GM21390 (cell line): ENCODE data around the gene NABP2.
A peak's percentile ranks its signal among the peaks of the same experiment; 100 is the strongest.

Source experiments
- ATAC-seq: cut with Tn5 transposase; IDR thresholded peaks from one replicate; pipeline ENCODE4 v1.9.1; 2021; ENCODE audit not compliant: unreplicated experiment

Gene NABP2

GRCh38 chr12:56212361-56212760 is 11.8 kb upstream of the NABP2 start:
- no peak for ATAC-seq

- ATAC-seq: no peak
Observed at GRCh38 chr12:56213878-56214277, 10.3 kb upstream of the NABP2 start.

- no peak for ATAC-seq
Observed at GRCh38 chr12:56216461-56216860, 7.7 kb upstream of the NABP2 start.

GRCh38 chr12:56219840-56220239 is 4.3 kb upstream of the NABP2 start:
- ATAC-seq: no peak

- ATAC-seq: no peak
Observed at GRCh38 chr12:56220611-56221231, 3.4 kb upstream of the NABP2 start.

GRCh38 chr12:56221232-56221756 is 2.8 kb upstream of the NABP2 start:
- ATAC-seq: peak; percentile 3

- ATAC-seq: peak; percentile 80
Observed at GRCh38 chr12:56221757-56222530, 2.2 kb upstream of the NABP2 start, which contains the start of gene RNF41. Gene RNF41, minus strand, starts transcription at chr12:56221922. Its CDS starts 7,875 bp downstream, at chr12:56214047.

DNA sequence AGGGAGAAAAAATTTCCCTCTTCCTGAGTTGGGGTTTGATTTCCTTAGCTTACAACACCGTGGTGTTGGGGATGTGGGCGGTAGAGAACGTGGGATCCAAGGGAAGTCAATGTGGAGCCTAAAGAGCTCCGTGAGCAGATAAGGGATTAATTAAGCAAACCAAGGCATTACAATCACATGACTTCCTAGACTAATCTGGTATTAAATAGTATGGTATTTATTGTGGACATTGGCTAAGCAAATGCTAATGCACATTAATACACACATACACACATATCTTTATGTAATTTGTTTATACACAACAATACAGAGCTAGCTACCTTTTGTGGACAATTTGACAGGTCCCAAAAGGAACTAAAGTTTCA is 1.6 kb upstream of the NABP2 start:
- no peak for ATAC-seq

- ATAC-seq: no peak
Observed at GRCh38 chr12:56223571-56224101, 506 bp upstream of the NABP2 start.

DNA sequence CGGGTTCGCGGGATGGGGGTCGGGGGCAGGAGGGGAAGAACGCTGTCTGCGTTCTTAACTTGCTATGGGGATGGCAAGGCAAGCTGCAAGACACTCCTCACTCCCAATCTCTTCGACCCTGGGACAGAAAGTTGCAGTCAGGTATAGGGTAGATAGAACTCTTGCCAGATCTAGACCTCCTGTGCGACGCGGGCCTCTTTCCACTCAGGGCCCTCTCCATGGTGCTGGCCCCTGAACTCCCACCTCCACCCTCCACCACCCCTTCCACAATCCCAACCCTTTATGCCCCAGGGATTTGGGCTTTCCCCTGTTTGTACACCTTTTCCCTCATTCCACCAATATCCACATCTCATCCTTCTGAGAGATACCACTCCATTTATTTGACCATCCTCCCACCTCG is 812 bp downstream of the NABP2 start:
- ATAC-seq: no peak

DNA sequence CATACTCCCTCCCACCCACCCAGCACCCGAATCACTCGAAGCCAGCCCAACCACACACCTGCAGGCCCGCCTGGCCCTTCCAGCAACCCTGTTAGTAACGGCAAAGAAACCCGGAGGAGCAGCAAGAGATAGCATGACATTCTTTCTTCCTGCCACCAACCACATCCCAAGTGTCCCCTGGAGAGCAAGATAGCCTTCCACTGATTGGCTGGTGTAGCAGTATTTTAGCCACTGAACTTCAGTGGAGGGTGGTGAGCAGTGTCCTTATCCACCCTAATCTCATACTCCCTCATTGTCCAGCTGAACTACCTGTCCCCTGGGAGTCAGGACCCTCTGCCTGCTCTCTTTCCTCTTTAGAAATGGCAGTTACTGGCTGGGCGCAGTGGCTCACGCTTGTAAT is 4.9 kb downstream of the NABP2 start:
- ATAC-seq: no peak

DNA sequence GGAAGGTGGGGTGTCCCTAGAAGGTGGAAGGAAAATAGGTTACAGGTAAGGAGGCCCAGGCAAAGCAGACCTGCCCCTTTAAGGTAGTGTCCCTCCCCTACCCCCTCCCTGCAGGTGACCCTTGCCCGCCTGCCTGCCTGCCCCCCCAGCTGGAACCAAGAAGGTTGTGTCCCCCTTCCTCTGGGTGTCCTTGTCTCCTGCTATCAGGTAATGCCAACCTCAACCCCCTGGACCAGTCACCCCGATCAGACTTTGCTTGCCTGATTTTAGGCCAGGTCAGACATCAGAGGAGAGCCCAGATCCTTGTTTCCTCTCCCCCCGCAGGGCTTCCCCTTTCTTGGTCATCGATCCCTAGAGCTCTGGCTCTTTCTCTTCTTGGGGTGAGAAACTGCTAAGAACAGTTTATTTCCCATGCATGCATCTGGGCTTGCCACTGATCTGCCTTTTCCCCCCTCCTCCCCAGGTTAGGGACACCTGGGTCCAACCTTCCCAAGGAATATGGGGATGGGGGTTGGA is 5.8 kb downstream of the NABP2 start, which contains the start of gene SLC39A5:
TSS of gene SLC39A5 (plus strand) at position 136 of the 516 bp plus-strand sequence. CDS start 1,224 bp downstream, outside the sequence.
- no peak for ATAC-seq

DNA sequence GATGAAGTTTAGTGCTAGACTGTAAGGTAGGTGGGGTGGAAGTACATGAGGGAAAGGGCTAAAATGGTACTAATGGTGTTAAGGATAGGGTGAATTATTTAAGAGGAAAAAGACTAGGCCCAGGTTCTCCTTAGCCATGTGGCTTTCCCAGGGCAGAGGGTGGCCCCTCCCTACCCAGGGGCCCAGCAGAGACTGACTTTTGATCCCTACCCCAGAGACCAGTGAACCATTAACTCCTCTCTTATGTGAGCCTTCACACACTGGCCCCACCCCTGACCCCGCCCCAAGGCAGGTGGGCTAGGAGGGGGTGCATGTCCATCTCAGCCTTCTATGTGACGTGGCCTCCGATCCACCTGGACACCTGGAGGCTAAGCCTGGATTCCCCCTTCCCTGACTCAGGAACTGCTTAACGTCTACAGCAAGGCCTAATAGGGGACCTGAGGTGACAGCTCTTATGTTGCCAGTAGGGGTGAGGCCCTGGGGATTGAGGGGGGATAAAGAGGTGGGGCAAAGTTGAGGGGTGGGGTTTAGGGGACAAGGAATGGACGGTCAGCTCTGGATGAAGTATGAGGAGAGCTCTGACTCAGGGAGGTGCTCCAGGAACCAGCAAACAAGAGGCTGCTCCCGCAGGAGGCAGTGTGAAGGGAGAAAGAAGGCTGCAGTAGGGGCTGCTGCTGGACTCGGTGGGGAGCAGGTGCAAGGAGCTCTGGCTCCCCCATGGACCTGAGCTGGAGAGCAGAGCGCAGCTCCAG is 6.5 kb downstream of the NABP2 start:
- ATAC-seq: no peak

- no peak for ATAC-seq
Observed at GRCh38 chr12:56231184-56231582, 7.0 kb downstream of the NABP2 start.

GRCh38 chr12:56234746-56235436 is 10.7 kb downstream of the NABP2 start:
- no peak for ATAC-seq

DNA sequence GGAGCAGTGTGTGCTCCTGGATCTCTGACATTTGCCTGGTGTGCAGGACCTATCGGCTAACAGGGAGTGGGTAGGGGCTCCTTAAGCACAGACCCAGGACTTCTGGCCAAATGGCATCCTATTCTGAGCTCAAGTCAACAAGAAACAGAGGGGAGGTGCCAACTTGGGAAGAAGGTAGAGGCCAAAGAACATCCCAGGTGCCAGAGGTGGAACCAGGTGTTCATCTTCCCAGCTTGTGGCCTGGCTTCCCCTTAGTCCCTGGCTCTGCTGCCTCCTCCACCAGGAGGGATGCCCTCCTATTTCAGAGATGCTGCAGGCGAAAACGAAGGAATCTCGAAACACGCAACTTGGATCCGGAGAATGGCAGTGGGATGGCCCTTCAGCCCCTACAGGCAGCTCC is 11.9 kb downstream of the NABP2 start:
- ATAC-seq: no peak

GRCh38 chr12:56236985-56237384 is 12.8 kb downstream of the NABP2 start:
- no peak for ATAC-seq

DNA sequence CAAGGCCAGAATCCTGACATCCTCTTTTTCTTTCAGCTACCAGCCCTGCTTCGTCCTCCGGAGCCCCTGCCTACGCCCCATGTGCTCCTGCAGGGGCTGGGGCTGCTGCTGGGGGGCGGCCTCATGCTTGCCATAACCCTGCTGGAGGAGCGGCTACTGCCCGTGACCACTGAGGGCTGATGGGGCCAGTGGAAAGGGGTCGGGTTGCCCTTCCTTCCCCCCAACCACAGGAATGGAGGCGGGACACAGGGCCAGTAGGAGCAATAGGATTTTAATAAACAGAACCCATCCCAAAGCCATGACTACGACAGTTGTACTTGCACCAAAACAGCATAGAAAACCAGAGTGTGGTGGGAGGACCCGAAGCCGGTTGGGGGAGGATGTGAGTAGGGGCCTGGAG is 13.4 kb downstream of the NABP2 start:
- ATAC-seq: no peak

- ATAC-seq: no peak
Observed at GRCh38 chr12:56241424-56242303, 17.5 kb downstream of the NABP2 start.
